ENCODE results near the gene TRIM65. TPM values are rescaled to one million over a fixed set of nuclear protein-coding genes. Genes with fewer than 3 reads are reported as not detected.

The TRIM65 gene
- total RNA-seq, 1 donor from 2014 or later = 10.2 TPM

GRCh38 chr17:75902406-75902805 lies 5.7 kb upstream of the TRIM65 start:
- Histone ChIP-seq H3K9me3 (replicated peaks) (no peaks in the 10 kb centered on the region), H3K4me3 (no peak overlapping the region), H3K27ac (replicated peaks) (no peak overlapping the region), H3K36me3 (peaks cover 50% of the 10 kb centered on the region), H3K27me3 (ENCODE audit: low read depth) (no peaks in the 10 kb centered on the region), H3K4me1 (peaks cover 33% of the 10 kb centered on the region)
- intact Hi-C loops (cut with micrococcal nuclease) = no loop called here
- DNase-seq = no peak
- no peak for TF ChIP-seq CTCF (IDR thresholded peaks at IDR 0.05; ENCODE audit: borderline replicate concordance)

GRCh38 chr17:75901727-75902126 lies 5.0 kb upstream of the TRIM65 start:
- DNase-seq = no peak
- no peak for TF ChIP-seq CTCF (IDR thresholded peaks at IDR 0.05; ENCODE audit: borderline replicate concordance)
- no peaks in the 10 kb centered on the region for H3K27me3 ChIP-seq (ENCODE audit: low read depth)

GRCh38 chr17:75900691-75901533 lies 4.2 kb upstream of the TRIM65 start:
- Histone ChIP-seq H3K4me1 (peaks cover 44% of the 10 kb centered on the region), H3K36me3 (peaks cover 50% of the 10 kb centered on the region), H3K4me3 (no peak overlapping the region), H3K27me3 (ENCODE audit: low read depth) (no peaks in the 10 kb centered on the region), H3K9me3 (replicated peaks) (no peaks in the 10 kb centered on the region), H3K27ac (replicated peaks) (no peak overlapping the region)
- DNase-seq = no peak
- intact Hi-C loops (cut with micrococcal nuclease) = no loop called here
- TF ChIP-seq CTCF (IDR thresholded peaks at IDR 0.05; ENCODE audit: borderline replicate concordance) = no peak

More at GRCh38 chr17:75901727-75902126, 5.0 kb upstream of the TRIM65 start:
- H3K4me3 ChIP-seq = no peak overlapping the region
- H3K9me3 ChIP-seq (replicated peaks) = no peaks in the 10 kb centered on the region
- no peak overlapping the region for H3K27ac ChIP-seq (replicated peaks)
- H3K4me1 ChIP-seq = peaks cover 40% of the 10 kb centered on the region
- H3K36me3 ChIP-seq = peaks cover 50% of the 10 kb centered on the region
- intact Hi-C loops (cut with micrococcal nuclease) = no loop called here

DNA sequence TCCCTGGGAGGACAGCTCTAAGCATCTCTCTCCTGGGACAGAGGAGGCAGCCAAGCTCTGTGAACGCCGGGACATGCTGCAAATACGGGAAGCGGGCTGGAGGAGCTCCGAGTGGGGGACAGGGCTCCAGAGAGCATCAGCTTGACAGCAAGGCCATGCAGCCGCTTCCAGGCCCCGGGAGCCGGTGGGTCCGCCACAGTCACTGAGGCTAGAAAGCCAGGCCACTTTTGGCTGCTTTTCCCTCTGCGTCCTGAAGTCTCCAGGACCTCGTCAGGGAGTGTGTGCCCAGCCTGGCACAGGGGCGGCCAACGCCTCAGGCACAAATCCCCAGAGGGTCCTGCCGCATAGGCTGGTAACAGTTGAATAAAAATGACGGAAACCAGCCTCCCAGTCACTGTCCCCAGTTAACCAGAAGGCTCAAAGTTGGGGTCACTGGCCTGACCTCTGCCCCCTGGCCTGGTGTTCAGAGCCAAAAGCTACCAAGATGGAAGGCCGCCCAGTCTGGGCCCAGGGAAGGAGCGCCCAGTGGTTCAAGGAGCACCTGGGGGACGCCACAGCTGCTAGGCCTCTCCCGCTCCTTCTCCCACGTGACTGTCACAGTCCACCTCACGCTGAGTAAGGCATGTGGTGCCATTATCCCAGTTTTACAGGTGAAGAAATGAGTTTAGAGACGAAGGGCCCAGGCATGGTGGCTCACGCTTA lies 3.2 kb upstream of the TRIM65 start:
- no peak overlapping the region for H3K4me3 ChIP-seq
- no peak for DNase-seq
- H3K36me3 ChIP-seq = peaks cover 50% of the 10 kb centered on the region
- H3K9me3 ChIP-seq (replicated peaks) = no peaks in the 10 kb centered on the region
- no peaks in the 10 kb centered on the region for H3K27me3 ChIP-seq (ENCODE audit: low read depth)
- intact Hi-C loops (cut with micrococcal nuclease) = no loop called here
- peaks cover 45% of the 10 kb centered on the region for H3K4me1 ChIP-seq
- no peak overlapping the region for H3K27ac ChIP-seq (replicated peaks)
- no peak for TF ChIP-seq CTCF (IDR thresholded peaks at IDR 0.05; ENCODE audit: borderline replicate concordance)

DNA sequence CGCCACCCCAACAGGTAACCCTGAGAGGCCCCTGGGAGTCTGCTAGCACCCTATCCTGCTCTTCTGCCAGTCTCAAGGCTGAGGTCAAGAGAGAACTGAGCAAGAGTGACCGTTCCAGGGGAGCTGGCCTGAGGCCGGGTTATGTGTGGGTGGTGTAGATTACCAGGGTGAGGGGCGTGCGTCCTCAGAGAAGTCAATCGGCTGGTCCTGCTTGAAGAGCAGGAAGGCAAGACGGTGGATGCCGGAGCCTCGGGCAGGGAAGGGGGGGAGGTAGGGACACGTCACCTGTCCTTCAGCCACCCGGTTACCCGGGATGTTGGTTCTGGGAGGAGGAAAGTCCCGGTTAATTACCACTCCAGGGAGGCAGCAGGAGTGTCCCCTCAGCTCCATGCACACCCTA lies 2.6 kb upstream of the TRIM65 start:
- Histone ChIP-seq H3K4me1 (peaks cover 47% of the 10 kb centered on the region), H3K4me3 (no peak overlapping the region), H3K36me3 (peaks cover 50% of the 10 kb centered on the region), H3K27me3 (ENCODE audit: low read depth) (no peaks in the 10 kb centered on the region), H3K9me3 (replicated peaks) (no peaks in the 10 kb centered on the region), H3K27ac (replicated peaks) (no peak overlapping the region)
- DNase-seq = no peak
- intact Hi-C loops (cut with micrococcal nuclease) = no loop called here
- TF ChIP-seq CTCF (IDR thresholded peaks at IDR 0.05; ENCODE audit: borderline replicate concordance) = no peak

Data from left ventricle myocardium inferior (tissue), 1 donor.